Iris pigment epithelial cell (primary cell): ENCODE results near the gene C6orf89.
A peak's percentile ranks its signal among the peaks of the same experiment; 100 is the strongest.

Experiments used
- DNase-seq: peaks from one replicate; pipeline ENCODE4 v3.0.0-alpha.2; 2011; ENCODE audit warnings: low read depth

C6orf89 gene

GRCh38 chr6:36885461-36886401 lies at the start of gene C6orf89:
C6orf89 (plus strand) TSS chr6:36885952; CDS start chr6:36899445, 13,493 bp downstream.
- DNase-seq = peak; percentile 95

- DNase-seq = no peak
Observed at GRCh38 chr6:36836111-36837021, 49.4 kb upstream of the C6orf89 start.

- DNase-seq = no peak
Observed at GRCh38 chr6:36837022-36837339, 48.8 kb upstream of the C6orf89 start.

GRCh38 chr6:36837686-36838085 lies 48.1 kb upstream of the C6orf89 start:
- no peak for DNase-seq

- DNase-seq = no peak
Observed at GRCh38 chr6:36838896-36839748, 46.6 kb upstream of the C6orf89 start, which contains the start of gene CPNE5. CPNE5 (minus strand) TSS chr6:36839444; CDS start chr6:36839377, 67 bp downstream.

- no peak for DNase-seq
Observed at GRCh38 chr6:36839749-36840431, 45.9 kb upstream of the C6orf89 start.

GRCh38 chr6:36840432-36841403 lies 45.0 kb upstream of the C6orf89 start:
- DNase-seq = peak; percentile 16

- DNase-seq = no peak
Observed at GRCh38 chr6:36841756-36842155, 44.0 kb upstream of the C6orf89 start.

GRCh38 chr6:36843170-36843569 lies 42.6 kb upstream of the C6orf89 start:
- no peak for DNase-seq

- DNase-seq = no peak
Observed at GRCh38 chr6:36844232-36845170, 41.3 kb upstream of the C6orf89 start.

GRCh38 chr6:36845233-36845632 lies 40.5 kb upstream of the C6orf89 start:
- no peak for DNase-seq

GRCh38 chr6:36847152-36847551 lies 38.6 kb upstream of the C6orf89 start:
- DNase-seq = no peak

- no peak for DNase-seq
Observed at GRCh38 chr6:36847991-36848390, 37.8 kb upstream of the C6orf89 start.

- DNase-seq = peak; percentile 19
Observed at GRCh38 chr6:36848658-36849441, 36.9 kb upstream of the C6orf89 start.

- DNase-seq = no peak
Observed at GRCh38 chr6:36850021-36850420, 35.7 kb upstream of the C6orf89 start.

GRCh38 chr6:36851149-36851614 lies 34.6 kb upstream of the C6orf89 start:
- DNase-seq = peak; percentile 78

GRCh38 chr6:36851626-36852025 lies 34.1 kb upstream of the C6orf89 start:
- DNase-seq = peak; percentile 10
